ENCODE results near the gene SSX5. TPM values are rescaled to one million over a fixed set of nuclear protein-coding genes. Genes with fewer than 3 reads are reported as not detected.

Gene SSX5
- total and polyA plus RNA-seq, 8 donors, result not detected

Other genes starting within 250 kb of the SSX5 start
- gene ZNF182, start 192.8 kb downstream of the SSX5 start, total RNA-seq, result 1 to 10 TPM; 1.8 to 4.5 (median 2.6) TPM
- 1 to 10 TPM; 3.4 to 6.2 TPM for gene ZNF182, start 192.8 kb downstream of the SSX5 start, polyA plus RNA-seq
- not detected for gene SPACA5, start 189.8 kb downstream of the SSX5 start, total RNA-seq
- gene SPACA5, start 189.8 kb downstream of the SSX5 start, polyA plus RNA-seq, result not detected
- gene ZNF630, start 125.2 kb downstream of the SSX5 start, total RNA-seq, result 1 to 10 TPM; 1.3 to 2.9 (median 1.7) TPM
- 1 to 10 TPM; 1.3 to 1.5 TPM for gene ZNF630, start 125.2 kb downstream of the SSX5 start, polyA plus RNA-seq
- not detected for gene SPACA5B, start 66.2 kb downstream of the SSX5 start, total RNA-seq
- not detected for gene SPACA5B, start 66.2 kb downstream of the SSX5 start, polyA plus RNA-seq
- under 1 TPM in 1 of 6 donors, not detected in 5; 0.19 TPM for gene SSX1, start 58.6 kb upstream of the SSX5 start, total RNA-seq
- not detected for gene SSX1, start 58.6 kb upstream of the SSX5 start, polyA plus RNA-seq
- not detected for gene SSX3, start 159.9 kb upstream of the SSX5 start, total RNA-seq
- gene SSX3, start 159.9 kb upstream of the SSX5 start, polyA plus RNA-seq, result not detected
- not detected for gene SSX4, start 186.7 kb upstream of the SSX5 start, total RNA-seq
- not detected for gene SSX4, start 186.7 kb upstream of the SSX5 start, polyA plus RNA-seq
- not detected for gene SSX4B, start 215.2 kb upstream of the SSX5 start, total RNA-seq
- gene SSX4B, start 215.2 kb upstream of the SSX5 start, polyA plus RNA-seq, result not detected